Prostate gland (tissue), 2 donors: ENCODE measurements around the gene AMD1. TPM values are rescaled to one million over a fixed set of nuclear protein-coding genes. Genes with fewer than 3 reads are reported as not detected.
"Not testable (repeated sequence)": the region's sequence is repeated elsewhere in the genome, so short reads cannot be mapped to it uniquely, and the experiment has no call there.

ENCODE experiments used
- DNase-seq: peaks from one replicate; pipeline ENCODE4 v3.0.0-alpha.2; 2019; ENCODE audit warnings: low spot score
- H3K27ac ChIP-seq, 2 donors: fragments of 200-600 bp; sonication (generic); 2 replicates each; pipeline ENCODE4 v1.5.1; 2017 to 2019
- H3K27me3 ChIP-seq: fragments of 200-600 bp; sonication (generic); replicated peaks from 2 replicates; pipeline ENCODE4 v1.5.1; 2019; ENCODE audit not compliant: insufficient read depth
- H3K36me3 ChIP-seq, 2 donors: fragments of 200-600 bp; sonication (generic); 1 replicate in 1 of 2; 2 replicates in 1 of 2; pipeline versions ENCODE4 v1.5.1 to v1.8.1; 2017 to 2019
- H3K4me1 ChIP-seq: fragments of 200-600 bp; sonication (generic); replicated peaks from 2 replicates; pipeline ENCODE4 v1.5.1; 2019
- H3K4me3 ChIP-seq, 2 donors: fragments of 200-600 bp; sonication (generic); 2 replicates each; pipeline ENCODE4 v1.5.1; 2017 to 2019
- H3K9me3 ChIP-seq: fragments of 200-600 bp; sonication (generic); 2 replicates; pipeline ENCODE4 v1.5.1; 2017
- POLR2A ChIP-seq: fragments of 450-650 bp; IDR thresholded peaks from one replicate; pipeline ENCODE4 v1.6.1; 2016; ENCODE audit warnings: antibody characterized with exemption, mild to moderate bottlenecking
- POLR2AphosphoS5 ChIP-seq: sonication (generic); formaldehyde crosslinking; IDR thresholded peaks from one replicate; pipeline ENCODE4 v1.6.1; 2017; ENCODE audit warnings: antibody characterized with exemption
- WGBS: methylation state at CpG from one replicate; pipeline ENCODE4 v1.1.5; 2018; 5-methylcytosine and 5-hydroxymethylcytosine counted together
- intact Hi-C: fragments of 100-400 bp; cut with DNase I; formaldehyde crosslinking; loops from one replicate; pipeline ENCODE4 v1.14.2; 2022
- total RNA-seq, 2 donors: library from RNA; depleted of rRNA; stranded (reverse); fragments of >200 nt; gene quantifications; one replicate each; pipeline ENCODE4 v1.1.0, GENCODE V29; 2016
- TF ChIP-seq, protein P1 (sequence below), 4 experiments: fragments of 200-600 bp in 2 of 4; fragments of 450-650 bp in 2 of 4; sonication (generic) in 2 of 4; IDR thresholded peaks; 1 replicate in 3 of 4; 2 replicates in 1 of 4; pipeline ENCODE4 v1.5.1; 2016 to 2019; ENCODE audit warnings: antibody characterized with exemption in 4 of 4, mild to moderate bottlenecking in 2 of 4, moderate library complexity in 2 of 4

Gene AMD1
- total RNA-seq, 2 donors from 2014 or later = 286 to 504 TPM

DNA sequence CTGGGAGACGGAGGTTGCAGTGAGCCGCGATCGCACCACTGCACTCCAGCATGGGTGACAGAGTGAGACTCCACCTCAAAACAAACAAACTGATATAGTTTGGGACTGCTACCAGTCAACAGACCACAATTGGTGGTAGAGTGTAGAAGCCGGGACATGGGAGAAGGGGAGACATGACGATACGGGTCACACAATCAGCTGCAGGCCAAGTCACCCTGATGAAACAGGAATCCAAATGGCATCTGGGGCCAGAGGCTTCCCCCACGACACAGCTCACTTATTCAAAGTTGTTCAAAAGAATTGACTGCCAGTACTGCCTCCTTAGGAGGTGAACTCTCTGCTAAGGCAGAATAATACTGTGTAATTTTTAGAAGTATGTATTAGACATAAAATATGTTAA is 27.5 kb downstream of the AMD1 start:
- TF ChIP-seq POLR2A = no peak
- TF ChIP-seq, protein P1, sequence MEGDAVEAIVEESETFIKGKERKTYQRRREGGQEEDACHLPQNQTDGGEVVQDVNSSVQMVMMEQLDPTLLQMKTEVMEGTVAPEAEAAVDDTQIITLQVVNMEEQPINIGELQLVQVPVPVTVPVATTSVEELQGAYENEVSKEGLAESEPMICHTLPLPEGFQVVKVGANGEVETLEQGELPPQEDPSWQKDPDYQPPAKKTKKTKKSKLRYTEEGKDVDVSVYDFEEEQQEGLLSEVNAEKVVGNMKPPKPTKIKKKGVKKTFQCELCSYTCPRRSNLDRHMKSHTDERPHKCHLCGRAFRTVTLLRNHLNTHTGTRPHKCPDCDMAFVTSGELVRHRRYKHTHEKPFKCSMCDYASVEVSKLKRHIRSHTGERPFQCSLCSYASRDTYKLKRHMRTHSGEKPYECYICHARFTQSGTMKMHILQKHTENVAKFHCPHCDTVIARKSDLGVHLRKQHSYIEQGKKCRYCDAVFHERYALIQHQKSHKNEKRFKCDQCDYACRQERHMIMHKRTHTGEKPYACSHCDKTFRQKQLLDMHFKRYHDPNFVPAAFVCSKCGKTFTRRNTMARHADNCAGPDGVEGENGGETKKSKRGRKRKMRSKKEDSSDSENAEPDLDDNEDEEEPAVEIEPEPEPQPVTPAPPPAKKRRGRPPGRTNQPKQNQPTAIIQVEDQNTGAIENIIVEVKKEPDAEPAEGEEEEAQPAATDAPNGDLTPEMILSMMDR (IDR thresholded peaks at IDR 0.05) = no peak
- TF ChIP-seq POLR2AphosphoS5 = no peak
- no peaks in the 10 kb centered on the region for H3K36me3 ChIP-seq
- DNase-seq = no peak
- no peaks in the 10 kb centered on the region for H3K9me3 ChIP-seq
- intact Hi-C loops = loop anchor here (10.0 kb wide), 1 partner anchor 47 kb away; no protein-coding TSS in a partner anchor
- 97% methylated on average over 8 of the region's 8 CpGs for WGBS
- H3K27ac ChIP-seq = no peak overlapping the region
- H3K27me3 ChIP-seq = no peaks in the 10 kb centered on the region
- H3K4me1 ChIP-seq = no peaks in the 10 kb centered on the region
- H3K4me3 ChIP-seq = no peak overlapping the region

DNA sequence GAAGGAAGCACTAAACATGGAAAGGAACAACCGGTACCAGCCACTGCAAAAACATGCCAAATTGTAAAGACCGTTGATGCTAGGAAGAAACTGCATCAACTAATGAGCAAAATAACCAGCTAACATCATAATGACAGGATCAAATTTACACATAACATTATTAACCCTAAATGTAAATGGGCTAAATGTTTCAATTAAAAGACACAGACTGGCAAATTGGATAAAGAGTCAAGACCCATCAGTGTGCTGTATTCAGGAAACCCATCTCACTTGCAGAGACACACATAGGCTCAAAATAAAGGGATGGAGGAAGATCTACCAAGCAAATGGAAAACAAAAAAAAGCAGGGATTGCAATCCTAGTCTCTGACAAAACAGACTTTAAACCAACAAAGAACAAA is 31.7 kb downstream of the AMD1 start:
- not testable (repeated sequence) for H3K9me3 ChIP-seq, H3K4me1 ChIP-seq, H3K36me3 ChIP-seq, H3K27ac ChIP-seq, DNase-seq, H3K27me3 ChIP-seq, H3K4me3 ChIP-seq
- WGBS = 95% methylated on average over 2 of the region's 2 CpGs
- intact Hi-C loops = loop anchor here (10.0 kb wide), 1 partner anchor 51 kb away; no protein-coding TSS in a partner anchor

DNA sequence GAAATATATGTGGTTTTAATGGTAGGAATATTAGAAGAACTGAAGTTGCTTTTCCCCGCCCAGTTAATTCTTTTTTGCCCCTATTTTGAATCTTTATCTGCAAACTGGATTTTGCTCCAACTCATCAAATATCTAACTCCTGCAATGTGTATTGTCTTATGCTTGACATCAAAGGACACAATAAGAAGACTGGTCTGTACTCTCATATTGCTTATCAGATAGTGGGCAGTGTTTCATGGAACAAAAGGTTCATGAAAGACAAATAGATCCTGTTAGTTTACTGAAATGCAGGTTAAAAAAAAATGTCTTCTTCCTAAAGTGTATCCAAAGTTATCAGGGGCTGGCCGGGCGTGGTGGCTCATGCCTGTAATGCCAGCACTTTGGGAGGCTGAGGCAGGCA is 56.2 kb downstream of the AMD1 start:
- Histone ChIP-seq H3K4me3 (no peak overlapping the region), H3K4me1 (no peaks in the 10 kb centered on the region), H3K27ac (peak overlapping the region; percentile 1 to 74), H3K27me3 (no peaks in the 10 kb centered on the region), H3K9me3 (no peaks in the 10 kb centered on the region), H3K36me3 (no peaks in the 10 kb centered on the region)
- DNase-seq = peak; percentile 46
- intact Hi-C loops = no loop called here
- no peak for TF ChIP-seq POLR2A
- peak; percentile 89 for TF ChIP-seq POLR2AphosphoS5
- 73% methylated on average over 3 of the region's 3 CpGs for WGBS

DNA sequence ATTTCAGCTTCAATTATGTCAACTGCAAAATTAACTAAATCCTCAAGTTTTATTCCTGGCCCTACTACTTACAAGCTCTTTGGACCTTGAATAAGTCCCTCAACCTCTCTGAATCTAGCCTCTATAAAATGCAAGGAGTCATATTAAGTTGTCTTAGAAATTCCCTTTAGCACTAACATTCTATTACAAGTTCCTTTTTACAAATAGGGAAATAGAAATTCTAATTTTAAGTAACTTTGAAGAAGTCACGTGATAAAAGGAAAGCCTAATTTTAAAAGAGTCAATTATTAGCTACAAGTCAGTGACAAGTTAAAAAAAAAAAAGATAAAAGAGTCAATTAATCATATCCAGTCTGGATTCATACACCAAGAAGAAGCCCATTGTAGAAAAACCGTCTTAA is 59.3 kb downstream of the AMD1 start:
- WGBS = 80% methylated on average over 2 of the region's 2 CpGs
- no peaks in the 10 kb centered on the region for H3K9me3 ChIP-seq
- intact Hi-C loops = no loop called here

DNA sequence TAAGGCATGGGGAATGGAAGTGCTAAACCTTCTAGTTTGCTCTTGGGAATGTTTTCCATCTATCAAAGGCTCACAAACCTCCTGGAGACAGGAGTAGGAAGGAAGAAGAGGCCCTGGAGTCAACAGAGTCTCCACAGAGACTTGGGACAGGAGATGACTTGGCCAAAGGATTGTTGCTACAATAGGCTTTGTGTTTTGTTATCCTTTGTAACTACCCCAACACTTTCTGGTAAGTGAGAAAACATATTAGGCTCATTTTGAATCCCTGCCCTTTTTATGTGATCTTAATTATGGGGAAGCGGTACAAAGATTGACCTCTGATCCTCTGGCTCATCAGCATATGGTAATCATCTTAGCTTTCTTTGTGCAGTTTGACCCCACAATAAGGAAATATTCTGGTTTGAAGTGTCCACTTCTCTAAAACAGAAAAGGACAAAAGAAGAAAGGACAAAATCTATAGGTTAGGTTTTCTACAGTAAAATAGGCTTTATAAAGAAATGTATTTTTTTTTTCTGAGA is 59.9 kb downstream of the AMD1 start:
- no peak for TF ChIP-seq POLR2AphosphoS5
- TF ChIP-seq, protein P1 (IDR thresholded peaks at IDR 0.05) = no peak
- TF ChIP-seq POLR2A = no peak
- intact Hi-C loops = no loop called here
- H3K27ac ChIP-seq = no peak overlapping the region
- H3K9me3 ChIP-seq = no peaks in the 10 kb centered on the region
- no peaks in the 10 kb centered on the region for H3K27me3 ChIP-seq
- no peak for DNase-seq
- no peaks in the 10 kb centered on the region for H3K36me3 ChIP-seq
- 92% methylated on average over 1 of the region's 1 CpG for WGBS
- no peaks in the 10 kb centered on the region for H3K4me1 ChIP-seq
- H3K4me3 ChIP-seq = no peak overlapping the region

More for the DNA sequence above, 59.3 kb downstream of the AMD1 start:
- DNase-seq = no peak
- Histone ChIP-seq H3K27me3 (no peaks in the 10 kb centered on the region), H3K36me3 (no peaks in the 10 kb centered on the region), H3K27ac (no peak overlapping the region), H3K4me3 (no peak overlapping the region), H3K4me1 (no peaks in the 10 kb centered on the region)
- TF ChIP-seq, protein P1 (IDR thresholded peaks at IDR 0.05) = no peak
- TF ChIP-seq POLR2AphosphoS5 (no peak), POLR2A (no peak)

DNA sequence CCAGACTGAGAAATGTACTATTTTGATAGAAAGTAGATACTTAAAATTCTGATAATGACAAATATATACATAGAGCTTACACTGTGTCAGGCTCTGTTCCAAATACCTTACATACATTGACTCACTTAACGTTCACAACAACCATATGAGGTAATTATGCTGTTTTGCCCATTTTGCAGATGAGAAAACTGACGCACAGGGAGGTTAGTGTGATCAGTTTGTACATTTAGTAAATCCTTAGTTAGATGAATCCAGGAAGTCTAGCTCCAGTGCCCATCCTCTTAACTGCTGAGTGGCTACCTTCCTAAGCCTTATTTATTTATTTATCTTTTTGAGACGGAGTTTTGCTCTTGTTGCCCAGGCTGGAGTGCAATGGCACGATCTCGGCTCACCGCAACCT is 60.6 kb downstream of the AMD1 start:
- intact Hi-C loops = no loop called here
- TF ChIP-seq, protein P1 (IDR thresholded peaks at IDR 0.05) = no peak
- TF ChIP-seq POLR2A (no peak), POLR2AphosphoS5 (no peak)
- no peak for DNase-seq
- H3K4me3 ChIP-seq = no peak overlapping the region
- H3K27me3 ChIP-seq = no peaks in the 10 kb centered on the region
- H3K9me3 ChIP-seq = no peaks in the 10 kb centered on the region
- no peaks in the 10 kb centered on the region for H3K36me3 ChIP-seq
- no peaks in the 10 kb centered on the region for H3K4me1 ChIP-seq
- 95% methylated on average over 6 of the region's 6 CpGs for WGBS
- no peak overlapping the region for H3K27ac ChIP-seq
